Hematopoietic multipotent progenitor cell treated with erythropoietin and hydrocortisone succinate and interleukin-3 and kit ligand, for 8 days (in vitro differentiated cells): ENCODE data around the gene GTPBP6.
A peak's percentile ranks its signal among the peaks of the same experiment; 100 is the strongest.
"Not testable (repeated sequence)": the region's sequence is repeated elsewhere in the genome, so short reads cannot be mapped to it uniquely, and the experiment has no call there.

Experiments used
- DNase-seq: peaks from one replicate; pipeline ENCODE4 v3.0.0-alpha.2; 2015

GTPBP6 gene

GRCh38 chrX:287670-288069 is 30.9 kb downstream of the GTPBP6 start:
- no peak for DNase-seq

- DNase-seq = no peak
These were observed 33.4 kb downstream of the GTPBP6 start for GRCh38 chrX:285076-285677.

- peak; percentile 96 for DNase-seq
These were observed 35.3 kb downstream of the GTPBP6 start for GRCh38 chrX:283115-283845.

GRCh38 chrX:282000-282681 is 36.5 kb downstream of the GTPBP6 start:
- DNase-seq = not testable (repeated sequence)

- peak; percentile 75 for DNase-seq
These were observed 37.2 kb downstream of the GTPBP6 start, which contains the start of gene PLCXD1 for GRCh38 chrX:281166-281999. Gene PLCXD1, plus strand, starts transcription at chrX:281381. Its CDS starts 2,807 bp downstream, at chrX:284188.

- not testable (repeated sequence) for DNase-seq
These were observed 37.9 kb downstream of the GTPBP6 start for GRCh38 chrX:280722-281121.

GRCh38 chrX:279757-280604 is 38.6 kb downstream of the GTPBP6 start:
- DNase-seq = not testable (repeated sequence)

GRCh38 chrX:276581-277201 is 41.9 kb downstream of the GTPBP6 start:
- peak; percentile 21 for DNase-seq

GRCh38 chrX:275967-276580 is 42.5 kb downstream of the GTPBP6 start:
- peak; percentile 59 for DNase-seq

GRCh38 chrX:275476-275966 is 43.1 kb downstream of the GTPBP6 start:
- no peak for DNase-seq

- DNase-seq = peak; percentile 14
These were observed 43.6 kb downstream of the GTPBP6 start for GRCh38 chrX:274904-275475.

- no peak for DNase-seq
These were observed 47.7 kb downstream of the GTPBP6 start for GRCh38 chrX:270848-271367.

GRCh38 chrX:267771-268261 is 50.8 kb downstream of the GTPBP6 start:
- DNase-seq = no peak

GRCh38 chrX:265502-265901 is 53.1 kb downstream of the GTPBP6 start:
- no peak for DNase-seq

- no peak for DNase-seq
These were observed 53.8 kb downstream of the GTPBP6 start for GRCh38 chrX:264634-265455.

- not testable (repeated sequence) for DNase-seq
These were observed 54.6 kb downstream of the GTPBP6 start for GRCh38 chrX:264006-264405.

GRCh38 chrX:262381-262909 is 56.2 kb downstream of the GTPBP6 start:
- no peak for DNase-seq

- DNase-seq = no peak
These were observed 56.7 kb downstream of the GTPBP6 start for GRCh38 chrX:261919-262352.
